C4-2B (cell line): Measurements from ENCODE around the gene RTN4R.

ENCODE experiments used
- CTCF ChIP-seq: fragments of 450-650 bp; conservative IDR thresholded peaks from 2 replicates; pipeline ENCODE4 v1.5.1; 2017; ENCODE audit warnings: mild to moderate bottlenecking
- ZFX ChIP-seq: fragments of 450-650 bp; IDR thresholded peaks from 2 replicates; pipeline ENCODE4 v1.6.1; 2017

- TF ChIP-seq CTCF (no peak), ZFX (no peak)
These were observed 8.3 kb upstream of the RTN4R start for GRCh38 chr22:20276468-20276867.
